Fibroblast of villous mesenchyme (primary cell): ENCODE data around the gene ATP1A1. TPM values are rescaled to one million over a fixed set of nuclear protein-coding genes. Genes with fewer than 3 reads are reported as not detected.
A peak's percentile ranks its signal among the peaks of the same experiment; 100 is the strongest.

Source experiments
- DNase-seq: peaks from one replicate; pipeline ENCODE4 v3.0.0-alpha.2; 2010; ENCODE audit warnings: low read depth
- H3K4me3 ChIP-seq: 2 replicates; pipeline ENCODE4 v1.5.1; 2011; ENCODE audit warnings: low read depth, mild to moderate bottlenecking, low read length
- CTCF ChIP-seq: IDR thresholded peaks from 2 replicates; pipeline ENCODE4 v1.5.1; 2012; ENCODE audit warnings: low read depth, mild to moderate bottlenecking, low read length; ENCODE audit not compliant: insufficient read depth
- total RNA-seq: library from RNA; depleted of rRNA; stranded (reverse); fragments of >200 nt; gene quantifications from 2 replicates; pipeline ENCODE4 v1.2.3, GENCODE V29; 2012

ATP1A1 gene
- total RNA-seq, 1 donor: 107 TPM

- DNase-seq: no peak
- no peak overlapping the region for H3K4me3 ChIP-seq
- no peak for TF ChIP-seq CTCF
These were observed 42.9 kb downstream of the ATP1A1 start for GRCh38 chr1:116415699-116416533.

DNA sequence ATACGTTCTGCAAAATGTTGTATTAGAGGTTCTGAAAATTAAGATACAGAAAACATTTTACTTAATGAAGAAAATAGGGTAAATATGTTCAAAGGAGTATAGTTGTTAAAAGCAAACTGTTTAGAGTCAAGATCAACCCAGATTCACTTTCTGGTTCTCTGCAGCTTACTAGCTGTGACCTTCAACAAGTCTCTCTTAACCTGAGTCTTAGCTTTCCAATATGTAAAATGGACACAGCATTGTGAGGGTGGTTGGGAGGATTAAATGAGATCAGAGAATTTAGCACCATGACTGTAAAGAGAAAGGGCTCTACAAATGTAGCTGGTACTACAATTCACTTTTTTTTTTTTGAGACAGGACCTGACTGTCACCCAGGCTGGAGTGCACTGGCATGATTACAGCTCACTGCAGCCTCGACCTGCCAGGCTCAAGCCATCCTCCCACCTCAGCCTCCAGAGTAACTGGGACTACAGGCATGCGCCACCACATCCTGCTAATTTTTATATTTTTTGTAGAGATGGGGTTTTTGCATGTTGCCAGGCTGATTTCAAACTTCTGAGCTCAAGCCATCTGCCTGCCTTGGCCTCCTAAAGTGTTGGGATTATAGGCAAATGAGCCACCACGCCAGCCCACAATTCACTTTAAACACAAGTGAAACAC lies 43.9 kb downstream of the ATP1A1 start:
- TF ChIP-seq CTCF: no peak

DNA sequence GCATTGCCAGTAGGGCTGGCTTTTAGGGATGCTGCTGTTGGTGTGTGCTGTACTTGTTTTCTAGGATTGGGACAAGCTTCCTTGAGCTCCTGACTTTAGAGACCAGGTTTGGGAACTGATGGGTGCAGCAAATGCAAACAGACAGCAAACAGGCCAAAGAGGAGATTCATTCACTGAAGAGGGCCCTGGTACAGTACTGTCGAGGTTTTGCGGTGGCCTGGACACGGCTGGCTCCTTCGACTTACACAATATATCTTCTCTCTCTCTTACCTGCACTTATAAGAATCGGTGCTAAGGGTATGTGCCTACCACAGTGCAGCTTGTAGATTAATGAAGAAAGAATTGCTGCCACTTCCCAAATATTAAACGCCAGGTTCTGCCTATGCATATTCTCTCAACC lies 44.6 kb downstream of the ATP1A1 start:
- H3K4me3 ChIP-seq: peak overlapping the region; percentile 85
- DNase-seq: no peak
- TF ChIP-seq CTCF: no peak

More for the DNA sequence above, 43.9 kb downstream of the ATP1A1 start:
- DNase-seq: no peak
- H3K4me3 ChIP-seq: no peak overlapping the region

DNA sequence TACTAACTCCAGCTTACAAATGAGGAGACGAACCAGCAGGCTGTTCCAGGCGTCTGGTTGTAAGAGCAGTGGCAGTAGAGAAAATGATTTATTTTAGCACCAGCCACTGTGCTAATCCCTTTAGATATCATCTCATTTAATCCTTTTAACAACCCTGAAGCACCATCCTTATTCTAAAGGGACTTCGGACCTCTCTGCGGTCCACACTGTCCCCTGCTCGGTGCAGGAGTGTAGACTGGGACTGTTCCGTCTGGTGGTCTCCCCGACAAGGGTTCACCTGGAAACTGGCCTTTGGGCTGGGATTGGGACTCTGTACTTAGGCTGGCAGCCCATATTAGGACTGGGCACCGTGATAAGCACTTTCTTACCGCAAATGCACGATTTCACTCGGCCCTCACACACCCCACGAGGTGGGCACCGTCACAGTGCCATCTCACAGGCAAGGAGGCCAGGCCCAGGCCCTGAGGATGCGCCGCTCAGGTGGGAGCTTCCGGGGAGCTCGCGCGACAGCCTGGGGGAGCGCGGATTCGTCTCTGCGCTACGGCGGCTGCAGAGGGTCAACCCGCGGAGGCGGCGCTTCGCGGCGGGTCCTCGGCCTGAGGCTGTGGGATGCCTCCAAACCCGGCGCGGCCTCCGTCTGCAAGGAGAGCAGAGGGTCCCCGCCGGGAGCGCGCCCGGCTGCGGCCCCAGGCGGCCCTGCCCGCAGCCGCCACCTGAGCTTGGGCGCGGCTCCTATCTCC lies 45.2 kb downstream of the ATP1A1 start:
- no peak for TF ChIP-seq CTCF
- DNase-seq: peak; percentile 77

DNA sequence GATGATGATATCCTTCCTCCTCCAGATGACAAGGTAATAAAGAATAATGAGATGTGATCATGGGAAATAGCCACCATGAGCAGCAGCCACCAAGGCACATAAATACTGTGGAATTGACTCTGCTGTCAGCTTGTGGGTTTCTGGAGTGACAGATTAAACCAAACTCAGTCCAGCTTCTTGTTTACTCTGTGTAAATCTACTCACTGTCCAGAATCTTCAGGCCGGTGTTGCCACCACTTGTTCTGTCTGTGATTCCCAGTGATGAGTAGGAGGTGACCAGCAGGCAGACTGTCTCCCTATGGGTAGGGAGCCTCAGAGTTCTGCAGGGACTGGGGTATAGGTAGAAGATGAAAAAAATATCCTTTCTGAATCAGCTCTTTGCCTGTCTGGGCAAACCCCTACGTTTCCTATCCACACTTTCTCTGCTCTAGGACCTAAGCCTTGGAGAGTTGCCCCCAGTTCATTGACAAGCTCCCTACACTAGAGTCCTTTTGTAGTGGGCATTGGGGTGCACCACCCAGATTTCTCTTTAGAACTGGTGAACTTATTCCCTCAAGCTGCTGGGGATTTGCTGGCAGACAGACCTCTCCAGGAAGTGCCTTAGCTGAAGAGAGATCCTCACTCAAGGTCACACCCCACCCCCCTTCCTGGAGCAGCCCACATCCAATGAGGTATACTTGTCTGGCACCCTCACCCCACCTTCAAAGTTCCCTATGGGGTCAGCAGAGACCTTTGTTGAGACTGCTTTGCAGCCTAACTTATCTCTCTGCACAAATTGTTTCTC lies 47.6 kb downstream of the ATP1A1 start:
- no peak overlapping the region for H3K4me3 ChIP-seq
- TF ChIP-seq CTCF: no peak
- no peak for DNase-seq

More for the DNA sequence above, 45.2 kb downstream of the ATP1A1 start:
- H3K4me3 ChIP-seq: peak overlapping the region; percentile 85

GRCh38 chr1:116424438-116424837 lies 51.4 kb downstream of the ATP1A1 start:
- no peak for DNase-seq
- H3K4me3 ChIP-seq: no peak overlapping the region
- no peak for TF ChIP-seq CTCF
